Neural progenitor cell (in vitro differentiated cells): ENCODE results near the gene ID2.

ENCODE experiments used
- CTCF ChIP-seq: fragments of 200-600 bp; sonication (generic); IDR thresholded peaks from 2 replicates; pipeline ENCODE4 v1.5.1; 2017; ENCODE audit warnings: antibody characterized with exemption, mild to moderate bottlenecking
- EZH2 ChIP-seq: fragments of 200-600 bp; sonication (generic); IDR thresholded peaks from 2 replicates; pipeline ENCODE4 v1.6.1; 2017; ENCODE audit warnings: antibody characterized with exemption, mild to moderate bottlenecking, moderate library complexity

DNA sequence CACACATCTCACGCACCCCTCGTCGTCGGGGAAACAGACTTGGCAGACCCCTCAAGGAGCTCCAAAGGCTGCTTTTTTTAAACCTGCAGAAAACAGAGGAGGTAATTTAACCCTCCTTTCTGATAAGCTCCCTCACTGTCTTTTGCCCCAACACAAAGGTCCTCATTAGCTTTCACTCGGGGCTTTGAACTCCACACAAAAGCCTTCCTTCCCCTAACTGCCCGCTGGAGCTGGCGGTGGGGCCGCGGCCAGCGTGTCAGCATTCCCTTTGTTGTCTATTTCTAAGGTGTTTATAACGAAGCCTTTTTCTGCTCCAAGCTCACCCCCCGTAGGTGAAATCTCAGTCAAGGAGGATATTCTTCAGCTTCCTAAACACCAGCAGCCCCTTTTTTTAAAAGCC lies 43.5 kb upstream of the ID2 start:
- TF ChIP-seq CTCF (no peak), EZH2 (no peak)
